ENCODE data around the gene ENPEP.

Gene ENPEP

GRCh38 chr4:110589297-110589696, 113.3 kb downstream of the ENPEP start:
- Mint-ChIP-seq H3K9me3 (no peaks in the 10 kb centered on the region), H3K4me3 (no peak overlapping the region), H3K27me3 (peaks cover 10% of the 10 kb centered on the region), H3K27ac (no peak overlapping the region), H3K4me1 (ENCODE audit: low read depth) (no peaks in the 10 kb centered on the region), H3K36me3 (ENCODE audit: low read depth) (no peaks in the 10 kb centered on the region)

- Mint-ChIP-seq H3K27me3 (peaks cover 23% of the 10 kb centered on the region), H3K4me3 (no peak overlapping the region), H3K27ac (no peak overlapping the region), H3K9me3 (peaks cover 10% of the 10 kb centered on the region), H3K4me1 (ENCODE audit: low read depth) (no peaks in the 10 kb centered on the region), H3K36me3 (ENCODE audit: low read depth) (no peaks in the 10 kb centered on the region)
Measured at GRCh38 chr4:110595583-110595982, 119.6 kb downstream of the ENPEP start.

- H3K4me1 Mint-ChIP-seq (ENCODE audit: low read depth) = no peaks in the 10 kb centered on the region
- peaks cover 10% of the 10 kb centered on the region for H3K9me3 Mint-ChIP-seq
- no peak overlapping the region for H3K4me3 Mint-ChIP-seq
- peaks cover 25% of the 10 kb centered on the region for H3K27me3 Mint-ChIP-seq
- no peak overlapping the region for H3K27ac Mint-ChIP-seq
- no peaks in the 10 kb centered on the region for H3K36me3 Mint-ChIP-seq (ENCODE audit: low read depth)
Measured at GRCh38 chr4:110596431-110596830, 120.5 kb downstream of the ENPEP start.

- H3K4me3 Mint-ChIP-seq = no peak overlapping the region
- peaks cover 10% of the 10 kb centered on the region for H3K9me3 Mint-ChIP-seq
- peaks cover 25% of the 10 kb centered on the region for H3K27me3 Mint-ChIP-seq
- H3K36me3 Mint-ChIP-seq (ENCODE audit: low read depth) = no peaks in the 10 kb centered on the region
- no peaks in the 10 kb centered on the region for H3K4me1 Mint-ChIP-seq (ENCODE audit: low read depth)
- H3K27ac Mint-ChIP-seq = no peak overlapping the region
Measured at GRCh38 chr4:110597582-110597981, 121.6 kb downstream of the ENPEP start.

GRCh38 chr4:110602061-110602460, 126.1 kb downstream of the ENPEP start:
- H3K4me3 Mint-ChIP-seq = no peak overlapping the region
- no peaks in the 10 kb centered on the region for H3K36me3 Mint-ChIP-seq (ENCODE audit: low read depth)
- H3K9me3 Mint-ChIP-seq = peaks cover 6% of the 10 kb centered on the region
- H3K27ac Mint-ChIP-seq = no peak overlapping the region
- peaks cover 42% of the 10 kb centered on the region for H3K27me3 Mint-ChIP-seq
- no peaks in the 10 kb centered on the region for H3K4me1 Mint-ChIP-seq (ENCODE audit: low read depth)

DNA sequence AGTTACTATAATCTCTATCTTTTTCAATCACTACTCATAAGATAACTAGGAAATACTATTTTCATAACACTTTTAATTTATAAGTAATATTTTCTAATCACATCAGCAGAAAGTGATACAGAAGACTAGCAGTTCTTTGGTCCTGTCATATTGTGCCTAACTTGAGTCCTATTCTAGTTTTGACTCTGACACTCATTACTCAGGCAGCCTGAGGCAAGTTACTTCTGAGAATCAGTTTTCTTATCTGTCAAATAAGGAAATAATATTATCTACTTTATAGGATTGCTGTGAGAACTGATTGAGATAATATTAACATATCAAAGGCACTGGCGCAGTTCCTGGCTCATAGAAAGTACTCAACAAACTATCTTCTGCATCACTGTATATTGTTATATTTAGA, 129.1 kb downstream of the ENPEP start:
- H3K36me3 Mint-ChIP-seq (ENCODE audit: low read depth) = no peaks in the 10 kb centered on the region
- peaks cover 47% of the 10 kb centered on the region for H3K27me3 Mint-ChIP-seq
- peaks cover under 1% of the 10 kb centered on the region for H3K9me3 Mint-ChIP-seq
- H3K4me3 Mint-ChIP-seq = no peak overlapping the region
- no peak overlapping the region for H3K27ac Mint-ChIP-seq
- no peaks in the 10 kb centered on the region for H3K4me1 Mint-ChIP-seq (ENCODE audit: low read depth)

DNA sequence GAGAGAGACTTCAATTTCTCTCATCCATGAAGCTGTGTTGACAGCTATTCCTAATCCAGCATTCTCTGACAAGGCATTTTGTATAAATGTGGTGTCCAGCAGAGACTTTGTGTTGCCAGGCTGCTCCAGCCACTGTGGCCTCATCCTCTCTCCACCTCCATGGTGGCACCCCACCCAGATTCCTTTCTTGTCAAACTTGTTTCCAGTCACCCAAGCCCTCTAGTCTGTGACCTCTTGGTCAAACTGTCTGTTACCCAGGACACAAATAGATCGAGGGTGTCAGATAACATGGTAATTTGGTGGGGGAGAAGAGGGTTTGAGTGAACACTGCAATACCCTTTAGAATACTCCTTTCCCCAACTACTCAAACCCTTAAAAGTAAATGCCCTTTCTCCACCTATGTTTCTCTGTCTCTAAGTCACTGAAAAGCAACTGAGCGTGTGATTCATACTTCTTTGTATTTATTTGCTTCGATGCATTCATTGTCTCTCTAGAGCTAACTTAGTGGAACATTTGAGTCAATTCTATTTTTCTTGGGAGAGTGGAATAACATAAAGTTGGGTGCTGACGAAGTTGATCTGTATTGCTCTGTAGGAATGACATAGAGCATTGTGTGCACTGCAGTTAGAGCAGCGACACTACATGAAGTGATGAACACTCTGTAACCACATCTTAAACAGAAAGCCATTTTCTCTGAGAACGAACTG, 133.2 kb downstream of the ENPEP start:
- Mint-ChIP-seq H3K4me1 (ENCODE audit: low read depth) (peaks cover 4% of the 10 kb centered on the region), H3K27ac (no peak overlapping the region), H3K36me3 (ENCODE audit: low read depth) (no peaks in the 10 kb centered on the region), H3K27me3 (peaks cover 65% of the 10 kb centered on the region), H3K4me3 (no peak overlapping the region), H3K9me3 (no peaks in the 10 kb centered on the region)

DNA sequence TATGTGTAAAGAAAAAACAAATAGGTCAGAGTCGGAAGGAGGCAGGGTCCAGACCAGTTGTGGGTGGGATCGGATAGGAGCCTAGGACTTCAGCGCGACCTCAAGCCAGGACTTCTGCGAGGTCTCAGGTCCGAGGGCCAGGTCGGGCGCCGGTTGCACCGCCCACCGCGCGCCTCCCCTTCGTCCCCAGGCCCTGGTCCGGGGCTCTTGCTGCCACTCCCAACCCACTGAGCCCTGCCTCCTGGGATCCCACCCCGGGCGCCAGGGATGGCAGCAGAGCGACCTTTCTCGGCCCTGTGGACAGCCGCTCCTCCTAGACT, 134.6 kb downstream of the ENPEP start:
- Mint-ChIP-seq H3K4me1 (ENCODE audit: low read depth) (peaks cover 4% of the 10 kb centered on the region), H3K36me3 (ENCODE audit: low read depth) (no peaks in the 10 kb centered on the region), H3K4me3 (no peak overlapping the region), H3K27ac (no peak overlapping the region), H3K27me3 (peaks cover 74% of the 10 kb centered on the region), H3K9me3 (no peaks in the 10 kb centered on the region)

- Mint-ChIP-seq H3K4me1 (ENCODE audit: low read depth) (peaks cover 8% of the 10 kb centered on the region), H3K9me3 (no peaks in the 10 kb centered on the region), H3K27ac (no peak overlapping the region), H3K27me3 (peaks cover 75% of the 10 kb centered on the region), H3K4me3 (no peak overlapping the region), H3K36me3 (ENCODE audit: low read depth) (no peaks in the 10 kb centered on the region)
Measured at GRCh38 chr4:110610940-110611831, 135.2 kb downstream of the ENPEP start.

GRCh38 chr4:110611968-110612447, 136.1 kb downstream of the ENPEP start:
- Mint-ChIP-seq H3K27ac (no peak overlapping the region), H3K27me3 (peaks cover 82% of the 10 kb centered on the region), H3K9me3 (no peaks in the 10 kb centered on the region), H3K4me1 (ENCODE audit: low read depth) (peaks cover 10% of the 10 kb centered on the region), H3K36me3 (ENCODE audit: low read depth) (no peaks in the 10 kb centered on the region), H3K4me3 (no peak overlapping the region)

DNA sequence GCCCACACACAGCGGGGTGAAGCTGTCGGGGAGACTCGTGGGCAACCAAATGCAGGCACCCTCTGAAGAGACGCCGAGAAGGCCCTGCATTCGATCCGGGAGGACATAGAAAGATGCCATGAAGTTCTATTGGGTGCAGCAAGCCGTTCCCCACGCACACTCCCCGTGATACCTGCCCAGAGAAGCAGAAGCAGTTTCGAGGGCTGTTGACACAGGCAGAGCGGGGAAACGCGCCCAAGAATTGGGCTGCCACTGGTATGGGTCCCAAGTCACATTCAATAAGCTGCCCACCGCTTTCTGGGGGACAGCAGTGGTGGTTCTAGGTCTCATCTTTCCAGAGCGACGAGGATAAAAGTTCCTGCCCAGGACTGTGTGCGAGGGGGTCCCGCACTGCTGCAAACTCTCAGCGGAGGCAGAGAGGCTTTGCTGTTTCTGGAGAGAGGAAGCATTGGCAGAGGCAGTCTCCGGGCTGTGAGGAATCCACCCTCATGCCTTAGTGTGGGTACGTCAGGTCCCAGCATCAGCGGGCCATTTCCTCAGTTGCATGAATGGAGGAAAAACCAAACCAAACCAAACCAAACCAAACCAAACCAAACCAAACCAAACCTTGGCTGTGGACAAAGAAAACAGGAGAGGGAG, 136.8 kb downstream of the ENPEP start:
- H3K9me3 Mint-ChIP-seq = no peaks in the 10 kb centered on the region
- H3K4me1 Mint-ChIP-seq (ENCODE audit: low read depth) = peaks cover 10% of the 10 kb centered on the region
- H3K4me3 Mint-ChIP-seq = no peak overlapping the region
- H3K27me3 Mint-ChIP-seq = peaks cover 89% of the 10 kb centered on the region
- no peak overlapping the region for H3K27ac Mint-ChIP-seq
- H3K36me3 Mint-ChIP-seq (ENCODE audit: low read depth) = no peaks in the 10 kb centered on the region

DNA sequence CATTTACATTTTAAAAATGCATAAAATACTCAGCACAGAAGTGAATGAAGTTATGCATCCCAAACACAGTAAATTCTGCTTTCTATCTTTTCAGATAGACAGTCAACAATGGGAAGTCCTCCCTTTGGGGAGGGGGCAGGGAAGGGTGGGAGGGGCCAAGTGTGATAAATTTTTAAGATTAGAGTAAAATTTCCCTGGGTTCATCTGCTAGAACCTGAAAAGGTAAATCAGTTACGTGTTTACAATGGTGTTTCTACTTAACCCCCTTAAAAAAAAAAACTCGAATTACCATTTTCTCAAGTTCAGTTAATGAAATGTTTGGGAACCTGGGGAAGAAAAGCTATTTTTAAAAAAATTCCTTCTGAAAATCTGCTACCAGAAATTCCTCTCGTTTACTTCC, 137.8 kb downstream of the ENPEP start:
- H3K4me1 Mint-ChIP-seq (ENCODE audit: low read depth) = peaks cover 17% of the 10 kb centered on the region
- no peak overlapping the region for H3K27ac Mint-ChIP-seq
- no peaks in the 10 kb centered on the region for H3K36me3 Mint-ChIP-seq (ENCODE audit: low read depth)
- no peak overlapping the region for H3K4me3 Mint-ChIP-seq
- H3K27me3 Mint-ChIP-seq = peaks cover 89% of the 10 kb centered on the region
- no peaks in the 10 kb centered on the region for H3K9me3 Mint-ChIP-seq

DNA sequence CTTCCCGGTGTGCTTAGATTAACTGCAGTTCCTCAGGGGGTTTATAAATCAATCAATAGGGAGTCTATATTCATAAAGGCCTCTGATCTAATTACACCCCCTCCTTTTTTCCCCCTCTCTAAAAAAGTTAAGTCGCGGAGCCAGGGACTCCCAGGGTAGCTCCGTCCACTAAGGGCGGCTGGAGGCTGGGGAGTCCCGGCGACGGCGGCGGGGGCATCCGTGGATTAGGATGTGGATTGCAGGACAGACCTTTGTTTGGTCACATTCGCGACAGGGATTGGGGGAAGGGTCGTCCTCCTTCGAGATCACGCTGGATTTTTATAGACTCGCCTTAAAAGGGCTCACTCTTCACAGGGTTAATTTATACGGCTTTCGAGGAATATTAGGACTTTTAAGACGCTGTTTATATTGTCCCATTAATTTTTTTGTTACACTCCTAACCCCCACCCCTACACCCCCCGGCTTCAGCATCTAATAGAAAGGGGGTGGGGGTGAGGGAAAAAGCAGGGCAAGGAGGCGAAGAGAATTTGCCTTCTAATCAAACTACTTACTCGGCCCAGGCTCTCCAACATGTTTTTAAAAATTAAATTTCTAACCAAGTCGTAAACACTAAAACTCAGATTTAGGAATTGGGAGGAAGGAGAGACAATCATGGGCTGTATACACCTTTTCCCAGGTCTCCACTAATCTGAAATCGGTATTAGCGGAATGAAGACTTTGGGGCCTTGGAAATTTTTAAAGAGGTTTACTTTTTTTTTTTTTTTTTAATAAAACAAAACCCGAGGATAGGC, 138.4 kb downstream of the ENPEP start:
- Mint-ChIP-seq H3K4me3 (no peak overlapping the region), H3K4me1 (ENCODE audit: low read depth) (peaks cover 21% of the 10 kb centered on the region), H3K27ac (no peak overlapping the region), H3K9me3 (no peaks in the 10 kb centered on the region), H3K36me3 (ENCODE audit: low read depth) (no peaks in the 10 kb centered on the region), H3K27me3 (peaks cover 89% of the 10 kb centered on the region)

All from stimulated activated naive CD8-positive, alpha-beta T cell treated with anti-CD3 and anti-CD28 coated beads, Interleukin-15, Interleukin-2, amounts not matched to agents 100 ng/mL and 50 ng/mL, for 24 hours (primary cell).